ENCODE data around the gene MYBPC3.
A peak's percentile ranks its signal among the peaks of the same experiment; 100 is the strongest.

The MYBPC3 gene

DNA sequence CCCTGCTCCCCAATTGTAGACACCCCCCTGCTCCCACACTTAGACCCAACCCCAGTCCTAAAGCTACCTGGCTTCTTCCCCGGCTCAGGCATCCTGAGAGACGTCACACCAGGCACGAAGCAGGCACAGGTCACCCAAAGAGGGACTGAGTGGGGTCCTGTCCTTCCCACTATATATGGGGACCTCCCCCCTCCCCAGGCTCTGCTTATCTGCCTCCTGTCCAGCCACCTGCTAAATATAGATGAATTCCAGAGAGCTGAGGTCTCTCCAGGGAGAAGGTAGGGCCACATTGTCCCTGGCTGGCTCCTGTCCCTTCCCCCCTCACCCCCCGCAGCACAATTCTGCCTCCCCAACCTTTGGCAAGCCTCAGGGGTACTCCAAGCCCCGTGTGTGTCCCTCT is at the start of gene MYBPC3:
Gene MYBPC3, minus strand, starts transcription at position 147 of the 400 bp plus-strand sequence. Its CDS starts 55 bp downstream, at position 92.
- DNase-seq (ENCODE audit: low read depth, low spot score), result no peak

DNA sequence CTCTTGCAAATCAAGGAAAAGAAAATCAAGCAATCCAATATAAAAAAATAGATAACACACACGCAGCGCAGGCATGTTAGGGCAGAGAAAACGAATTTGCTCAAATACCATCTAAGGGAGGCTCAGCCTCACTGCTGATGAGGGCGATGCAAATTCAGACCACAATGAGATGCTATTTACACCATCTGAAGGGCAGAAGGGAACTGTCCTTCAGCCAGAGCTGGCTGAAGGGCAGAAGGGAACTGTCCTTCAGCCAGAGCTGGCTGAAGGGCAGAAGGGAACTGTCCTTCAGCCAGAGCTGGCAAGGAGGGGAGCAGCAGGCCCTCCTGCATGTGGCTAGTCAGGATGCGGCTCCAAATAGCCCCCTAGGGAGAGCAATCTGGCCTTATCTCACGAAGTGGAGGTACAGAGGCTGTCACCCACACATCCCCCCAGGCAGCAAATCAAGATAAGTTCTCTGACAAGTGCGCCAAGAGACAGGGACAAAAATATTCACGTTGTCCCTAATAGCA is 48.3 kb upstream of the MYBPC3 start:
- no peak for DNase-seq (ENCODE audit: low read depth, low spot score)

DNA sequence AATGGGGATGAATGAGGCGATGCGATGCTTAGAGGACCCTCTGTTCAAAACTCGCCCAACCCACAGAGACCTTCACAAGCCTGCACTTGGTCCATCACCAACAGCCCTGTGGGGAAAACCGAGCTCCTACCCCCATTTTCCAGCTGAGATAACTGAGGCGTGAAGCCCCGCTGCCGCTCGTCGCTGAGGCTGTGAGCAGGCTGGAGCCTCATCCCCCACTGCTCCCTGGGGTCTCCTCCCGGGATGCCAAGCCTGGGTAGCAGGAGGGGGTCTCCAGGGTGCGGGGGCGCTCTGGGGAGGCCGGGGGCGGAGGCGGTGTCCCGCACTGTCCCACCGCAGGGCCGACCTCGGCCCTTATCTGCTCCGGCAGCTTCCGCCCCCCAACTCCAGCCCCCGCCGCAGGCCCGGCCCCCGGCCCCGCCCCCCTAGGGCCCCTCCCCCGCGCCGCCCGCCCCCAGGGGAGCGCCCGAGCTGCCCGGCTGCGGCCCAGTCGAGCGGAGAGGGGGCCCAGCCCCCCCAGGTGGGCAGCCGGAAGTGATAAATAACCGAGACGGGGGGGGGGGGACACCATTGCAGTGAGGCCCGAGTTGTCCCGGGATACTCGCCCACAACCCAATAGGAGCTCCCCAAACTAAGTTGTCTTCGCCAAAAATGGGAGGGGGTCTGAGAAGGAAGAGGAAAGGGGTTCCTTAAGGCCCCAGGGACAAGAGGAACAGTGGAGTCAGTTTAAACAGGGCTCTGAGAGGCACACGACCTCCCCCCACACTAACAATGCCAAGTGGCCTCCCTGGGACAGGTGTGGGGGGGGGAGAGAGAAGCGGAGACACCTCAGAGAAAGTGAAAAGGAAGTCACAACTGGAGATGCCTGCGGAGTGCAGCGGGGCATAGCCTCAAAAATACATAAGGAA is 47.6 kb upstream of the MYBPC3 start:
- no peak for DNase-seq (ENCODE audit: low read depth, low spot score)

DNA sequence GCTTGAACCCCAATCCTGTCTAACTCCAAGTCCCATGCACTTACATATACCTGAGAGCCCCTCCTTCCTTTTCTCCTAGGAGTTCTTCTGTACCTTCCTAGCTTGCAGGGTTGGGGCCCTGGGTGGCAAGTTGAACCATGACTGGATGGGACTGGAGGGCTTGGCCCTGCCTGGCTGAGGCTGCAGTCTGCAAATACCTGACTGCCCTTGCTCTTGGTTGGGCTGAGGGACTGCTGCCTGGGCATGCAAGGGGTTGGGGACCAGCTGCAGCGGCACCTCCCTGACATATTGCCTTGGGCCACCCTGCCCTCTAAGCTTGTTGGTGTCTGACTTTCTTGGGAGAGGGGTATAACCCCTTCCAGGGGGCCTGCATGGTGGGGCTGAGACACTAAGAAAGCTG is 46.0 kb upstream of the MYBPC3 start:
- DNase-seq (ENCODE audit: low read depth, low spot score), result no peak

DNA sequence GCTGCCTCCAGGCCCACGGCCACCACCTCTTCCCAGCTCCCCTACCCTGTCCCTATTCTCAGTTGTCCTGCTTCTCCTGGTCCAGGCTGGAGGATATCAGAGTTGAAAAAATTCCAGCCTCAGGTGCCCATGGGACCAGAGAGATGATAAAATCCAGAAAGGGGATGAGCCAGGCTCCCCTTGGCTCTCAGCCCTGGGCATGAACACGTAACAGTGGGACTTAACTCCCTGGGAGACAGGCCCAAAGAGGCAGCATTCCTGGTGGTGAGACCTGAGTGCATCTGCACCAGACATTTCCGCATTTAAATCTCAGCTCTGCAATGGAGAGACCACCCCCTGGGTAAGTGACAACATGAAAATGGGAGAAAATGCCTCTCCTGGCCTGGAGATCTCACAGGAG is 45.5 kb upstream of the MYBPC3 start:
- DNase-seq (ENCODE audit: low read depth, low spot score), result no peak

DNA sequence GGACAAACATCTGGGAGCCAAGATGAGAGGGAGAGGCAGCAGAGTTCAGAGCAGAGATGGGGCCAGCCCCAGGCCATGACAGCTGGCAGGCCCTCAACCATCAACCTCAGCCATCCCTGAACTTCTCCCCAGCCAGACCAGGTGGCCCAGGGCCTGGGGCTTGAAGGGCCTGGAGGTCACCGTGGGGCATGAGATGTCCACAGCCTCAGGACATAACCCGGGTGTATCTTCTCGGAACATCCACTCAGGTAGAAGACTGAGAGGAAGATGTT is 43.5 kb upstream of the MYBPC3 start:
- DNase-seq (ENCODE audit: low read depth, low spot score), result no peak

DNA sequence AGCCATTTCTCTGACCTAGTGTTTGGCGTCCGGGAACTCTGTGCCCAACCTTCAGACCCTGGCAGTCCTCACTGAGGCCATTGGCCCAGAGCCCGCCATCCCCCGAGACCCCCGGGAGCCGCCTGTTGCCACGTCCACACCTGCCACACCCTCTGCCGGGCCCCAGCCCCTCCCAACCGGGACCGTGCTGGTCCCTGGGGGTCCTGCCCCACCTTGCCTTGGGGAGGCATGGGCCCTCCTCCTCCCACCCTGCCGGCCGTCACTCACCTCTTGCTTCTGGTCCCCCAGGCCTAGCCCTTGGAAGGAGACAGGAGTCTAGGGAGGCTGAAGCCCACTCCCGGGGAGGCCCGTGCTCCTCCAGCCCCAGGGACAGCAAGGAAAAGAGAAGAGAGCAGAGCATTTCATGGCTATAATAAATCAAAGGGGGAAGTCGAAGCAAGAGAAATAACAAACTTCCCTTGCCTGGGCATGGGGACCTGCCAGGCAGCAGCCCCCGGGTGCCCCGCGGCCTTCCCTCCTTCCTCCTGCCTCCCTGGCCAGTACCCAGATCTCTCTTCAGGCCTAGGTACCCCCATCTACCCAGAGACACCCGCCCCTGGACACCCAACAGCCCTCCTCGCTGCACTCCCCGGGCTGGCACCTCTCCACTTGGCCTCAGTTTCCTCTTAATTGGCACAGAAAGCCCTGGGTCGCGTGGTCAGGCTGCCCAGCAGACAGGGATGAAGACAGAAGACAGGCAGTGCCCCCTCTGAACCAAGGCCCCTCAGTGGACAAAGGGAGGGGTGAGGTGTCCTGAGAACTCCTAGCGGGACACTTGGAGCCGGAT is 42.9 kb upstream of the MYBPC3 start:
- no peak for DNase-seq (ENCODE audit: low read depth, low spot score)

DNA sequence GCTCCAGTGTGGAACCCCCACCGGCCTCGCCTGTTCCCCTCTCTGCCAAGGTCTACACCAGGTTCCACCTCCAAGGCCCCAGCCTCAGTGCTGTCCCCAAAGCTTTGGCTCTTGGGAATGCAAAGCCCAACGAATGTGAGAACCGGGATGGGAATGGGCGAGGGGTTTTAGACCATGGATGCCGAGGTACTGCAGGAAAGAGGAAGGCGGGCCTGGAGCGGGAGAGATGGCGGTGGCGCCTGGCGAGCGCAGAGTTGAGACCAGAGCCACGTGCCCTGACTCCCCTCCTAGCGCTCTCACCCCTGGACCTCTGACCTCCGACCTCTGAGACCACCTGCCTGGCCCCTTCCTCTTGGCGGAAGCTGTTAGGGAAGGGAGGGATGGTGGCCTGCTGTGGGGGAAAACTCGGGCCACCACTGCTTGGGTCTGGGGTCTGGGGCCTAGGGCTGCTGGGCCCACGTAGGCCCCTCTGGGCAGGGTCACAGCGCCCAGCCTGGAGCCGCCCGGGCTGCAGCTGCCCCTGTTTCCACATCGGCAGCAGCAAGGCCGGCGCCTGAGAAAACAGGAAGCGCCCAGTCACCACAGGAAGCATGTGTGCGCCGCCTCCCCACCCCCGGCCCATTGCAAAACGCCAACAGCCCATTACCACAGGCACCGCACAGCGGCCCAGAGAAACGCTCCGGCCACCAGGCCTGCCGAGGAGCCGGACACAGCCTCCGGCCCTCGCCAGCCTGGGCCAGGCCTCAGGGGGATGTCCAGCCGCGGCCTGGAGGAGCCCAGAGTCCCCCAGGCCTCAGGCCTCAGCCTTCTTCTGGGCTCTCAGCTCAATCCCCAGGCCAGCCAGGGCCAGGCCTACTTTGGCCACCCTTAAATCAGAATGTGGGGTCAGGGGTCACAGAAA is 42.1 kb upstream of the MYBPC3 start:
- peak; percentile 23 for DNase-seq (ENCODE audit: low read depth, low spot score)

DNA sequence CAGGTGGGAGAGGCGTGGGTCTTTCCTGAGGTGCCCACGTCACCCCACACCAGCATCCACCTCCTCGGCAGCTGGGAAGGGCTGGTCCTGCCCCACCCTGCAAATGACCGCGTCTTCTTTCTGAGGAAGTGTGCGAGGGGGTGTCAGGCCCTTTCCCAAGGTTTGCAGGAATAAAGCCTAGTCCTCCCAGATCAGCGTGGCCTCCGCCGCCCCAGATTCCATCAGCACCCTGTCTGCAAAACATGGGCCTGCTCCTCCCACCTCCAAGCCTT is 41.5 kb upstream of the MYBPC3 start:
- no peak for DNase-seq (ENCODE audit: low read depth, low spot score)

DNA sequence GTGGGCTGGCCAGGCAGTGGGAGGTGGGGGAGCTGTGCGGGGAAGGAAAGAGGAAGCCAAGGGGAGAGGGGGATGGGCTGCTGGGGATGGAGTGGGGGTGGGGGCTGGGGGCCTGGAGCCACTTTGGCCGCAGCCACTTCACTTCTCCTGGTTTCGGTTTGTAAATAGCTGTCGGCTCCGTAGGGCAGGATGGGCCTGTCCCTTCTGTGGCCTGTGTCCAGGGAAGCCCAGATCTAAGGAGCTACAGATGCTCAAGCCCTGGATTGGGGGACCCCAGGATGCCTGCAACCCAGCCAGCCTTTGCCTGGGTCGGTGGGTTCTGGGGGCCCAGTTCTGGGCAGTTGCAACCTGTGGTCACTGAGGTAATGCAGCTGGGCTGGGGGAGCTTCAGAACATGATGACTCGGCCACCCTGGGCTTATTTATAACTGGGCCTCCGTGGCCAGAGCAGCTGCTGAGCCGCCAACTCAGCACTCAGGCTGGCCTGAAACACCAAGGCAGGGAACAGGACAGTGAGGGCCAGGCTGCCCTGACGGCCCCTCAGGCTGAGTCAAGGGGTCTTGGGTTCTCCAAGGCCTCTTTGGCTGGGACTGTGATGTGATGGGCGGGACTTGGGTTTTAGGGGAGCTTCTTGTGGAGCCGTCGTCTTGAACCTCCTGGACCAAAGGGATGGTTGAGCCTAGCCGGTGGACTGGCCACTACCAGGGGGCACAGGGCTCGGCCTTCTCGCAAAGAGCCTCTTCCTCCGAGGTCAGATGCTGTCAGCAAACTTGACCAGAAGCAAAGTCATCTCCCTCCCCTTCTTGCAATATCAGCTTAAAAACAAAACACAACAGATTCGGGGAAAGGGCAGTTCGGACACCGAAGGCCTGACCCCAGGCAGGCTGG is 40.9 kb upstream of the MYBPC3 start:
- DNase-seq (ENCODE audit: low read depth, low spot score), result no peak

DNA sequence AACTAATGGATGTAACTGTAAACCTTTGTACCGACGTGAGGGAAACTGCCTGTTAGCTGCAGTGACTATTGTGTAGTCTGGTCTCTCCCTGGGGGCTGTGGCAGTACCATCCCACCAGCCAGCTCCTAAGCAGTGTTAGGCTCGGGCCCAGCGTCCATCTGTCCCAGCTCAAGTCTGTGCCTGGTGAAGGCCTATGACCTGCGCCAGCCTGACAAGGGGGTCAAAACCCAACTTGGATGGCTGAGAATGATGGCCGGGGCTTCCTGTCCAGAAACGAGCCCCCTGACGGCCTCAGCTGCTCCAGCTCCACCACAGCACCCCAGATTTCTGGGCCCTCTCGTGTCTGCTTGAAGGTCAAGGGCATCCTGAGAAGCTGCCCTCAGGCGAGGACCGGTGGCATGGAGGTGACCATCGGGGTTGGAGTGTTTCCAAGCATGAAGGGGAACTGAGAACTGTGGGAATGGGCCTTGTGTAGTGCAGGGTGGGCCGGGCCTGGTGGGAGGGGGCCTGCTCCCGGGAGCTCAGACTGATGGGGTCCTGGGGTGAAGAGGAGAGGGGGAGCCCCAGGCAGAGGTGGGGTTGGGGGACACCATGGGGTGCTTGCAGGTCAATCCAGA is 40.2 kb upstream of the MYBPC3 start:
- no peak for DNase-seq (ENCODE audit: low read depth, low spot score)

DNA sequence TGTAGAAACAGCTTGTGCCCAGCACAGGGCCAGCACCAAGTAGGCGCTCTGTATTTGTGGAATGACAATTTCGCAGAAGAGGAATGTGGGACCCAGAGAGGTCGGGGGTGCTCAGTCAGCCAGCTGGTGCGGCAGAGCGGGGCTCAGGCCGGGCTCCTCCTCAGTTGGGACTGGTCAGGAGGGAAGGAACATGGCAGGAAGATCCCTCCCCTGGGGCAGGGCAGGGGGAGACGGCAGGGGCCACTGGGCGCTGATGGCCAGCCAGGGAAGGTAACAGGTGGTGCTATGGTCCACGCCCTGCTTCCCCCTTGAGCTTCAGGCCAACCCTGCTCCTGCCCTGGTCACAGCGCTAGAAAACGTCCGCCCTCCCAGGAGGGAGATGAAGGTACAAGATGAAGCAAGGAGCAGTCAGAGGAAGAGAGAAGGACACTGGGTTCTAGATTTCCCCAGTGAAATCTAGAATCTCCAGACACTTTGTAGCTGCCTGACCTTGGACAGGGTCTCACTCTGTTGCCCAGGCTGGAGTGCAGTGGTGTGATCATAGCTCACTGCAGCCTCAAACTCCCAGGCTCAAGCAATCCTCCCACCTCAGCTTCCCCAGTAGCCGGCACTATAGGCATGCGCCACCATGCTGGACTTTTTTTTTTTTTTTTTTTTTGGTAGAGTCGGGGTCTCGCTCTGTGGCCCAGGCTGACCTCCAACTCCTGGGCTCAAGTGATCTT is 39.4 kb upstream of the MYBPC3 start:
- no peak for DNase-seq (ENCODE audit: low read depth, low spot score)

DNA sequence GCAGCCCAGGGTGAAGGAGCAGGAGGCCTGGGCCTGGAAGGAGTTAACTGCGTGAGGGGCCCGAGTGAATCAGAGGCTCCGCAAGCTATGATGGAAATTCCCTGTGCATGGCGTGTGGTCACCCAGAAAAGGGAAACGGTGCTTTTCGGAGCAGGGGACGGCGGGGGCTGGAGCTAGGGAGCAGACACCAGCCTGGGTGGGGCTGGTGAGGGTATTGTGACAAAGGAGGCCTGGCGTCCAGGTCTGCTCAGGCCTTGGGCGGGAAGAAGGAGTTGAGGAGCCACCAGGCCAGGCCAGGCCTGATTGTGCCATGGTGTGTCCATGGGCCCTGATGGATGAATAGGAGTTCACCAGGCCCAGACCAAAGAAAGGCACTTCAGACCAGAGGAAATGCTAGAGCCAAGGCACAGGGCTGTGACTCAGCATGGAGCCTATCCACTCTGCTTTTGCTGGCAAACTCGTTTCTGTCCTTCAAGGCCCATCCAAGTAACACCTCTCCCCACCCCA is 38.6 kb upstream of the MYBPC3 start:
- DNase-seq (ENCODE audit: low read depth, low spot score), result no peak

DNA sequence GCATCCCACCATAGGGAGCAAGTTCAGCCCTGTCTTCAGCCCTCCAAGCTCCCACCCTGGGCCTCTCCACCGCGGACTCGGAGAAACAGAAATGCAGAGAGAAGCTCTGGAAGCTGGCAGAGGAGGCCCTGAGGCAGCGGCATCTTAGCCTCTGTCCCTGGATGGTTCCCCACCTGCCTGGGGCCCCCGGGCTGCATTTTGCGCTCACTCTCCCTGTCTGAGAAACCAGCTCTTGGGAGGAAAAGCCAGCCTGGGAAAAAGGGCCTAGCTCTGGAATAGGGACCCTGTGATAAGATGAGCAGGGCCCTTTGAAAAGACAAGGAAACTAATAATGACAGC is 37.9 kb upstream of the MYBPC3 start:
- DNase-seq (ENCODE audit: low read depth, low spot score), result no peak

DNA sequence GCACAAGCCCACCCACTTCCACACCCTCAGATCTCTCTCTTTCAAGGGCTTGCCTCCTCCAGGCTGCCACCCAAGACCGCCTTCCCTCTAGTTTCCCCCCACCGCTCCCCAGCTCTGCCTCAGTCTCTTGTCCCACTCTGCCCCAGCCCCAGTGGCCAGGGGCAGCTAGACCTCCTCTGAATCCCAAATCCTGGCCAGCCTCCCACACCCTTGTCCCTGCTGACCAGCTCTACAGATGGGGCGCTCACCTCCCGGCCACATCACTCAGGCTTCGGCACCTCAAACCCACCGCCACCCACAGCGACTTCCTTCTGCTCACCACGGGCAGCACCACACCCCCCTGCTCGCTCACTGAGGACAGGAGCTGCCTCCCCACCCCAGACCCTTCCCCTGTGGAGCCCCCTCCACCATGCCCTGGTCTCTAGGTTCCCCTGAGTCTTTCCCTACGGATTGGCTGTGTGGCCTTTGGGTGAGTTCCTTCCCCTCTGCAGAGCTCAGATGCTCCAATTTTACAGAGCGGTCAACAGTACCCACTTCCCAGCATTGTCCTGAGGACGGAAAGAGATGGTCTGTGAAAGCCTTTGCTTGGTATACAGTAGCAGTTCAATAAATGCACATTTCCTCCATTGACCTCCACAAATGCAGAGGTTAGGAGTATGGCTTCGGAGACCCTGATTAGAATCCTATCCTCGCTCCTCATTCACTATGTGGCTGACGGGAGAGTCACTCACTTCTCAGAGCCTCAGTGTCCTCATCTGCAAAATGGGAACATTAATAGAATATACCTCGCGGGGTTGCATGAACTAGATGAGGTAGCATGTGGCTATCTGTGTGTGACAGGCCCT is 37.3 kb upstream of the MYBPC3 start:
- DNase-seq (ENCODE audit: low read depth, low spot score), result no peak

DNA sequence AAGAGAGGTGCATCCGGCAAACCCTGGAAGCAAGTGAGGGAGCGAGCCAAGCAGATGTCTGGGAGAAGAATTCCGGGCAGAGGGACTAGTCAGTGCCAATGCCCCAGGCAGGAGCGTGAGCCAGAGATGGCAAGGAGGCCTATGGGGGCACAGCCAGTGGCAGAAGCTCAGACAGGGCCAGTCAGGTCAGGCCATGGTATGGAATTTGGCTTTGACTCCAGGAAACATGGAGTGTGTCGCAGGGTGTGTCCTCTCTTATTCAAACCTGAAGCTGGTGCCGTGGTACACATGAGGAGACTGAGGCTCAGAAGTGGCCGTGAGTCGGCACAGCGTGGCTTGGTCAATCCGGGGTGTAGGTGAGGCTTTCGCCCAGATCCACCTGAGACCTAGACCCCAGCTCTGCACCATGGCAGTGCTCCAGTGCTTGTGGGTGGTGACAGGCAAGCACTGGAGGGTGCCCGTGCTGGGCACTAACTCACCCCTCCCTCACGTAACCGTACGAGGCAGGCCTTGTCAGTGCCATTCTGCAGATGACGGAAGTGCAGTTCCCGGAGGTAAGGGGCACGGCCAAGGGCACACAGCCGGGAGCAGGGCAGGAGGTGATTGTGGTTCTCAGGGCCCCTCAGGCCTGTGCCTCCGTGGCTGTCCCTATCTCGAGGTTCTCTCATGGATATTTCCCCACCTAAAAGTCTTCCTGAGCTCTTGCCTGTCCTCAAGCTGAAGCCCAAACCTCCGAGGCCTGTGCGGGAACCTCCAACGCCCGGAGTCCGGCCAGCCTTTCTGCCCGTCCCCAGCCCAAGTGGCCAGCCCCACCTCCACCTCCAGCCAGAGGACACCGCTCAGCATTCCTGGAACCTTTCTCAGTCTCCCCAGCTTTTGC is 36.4 kb upstream of the MYBPC3 start:
- DNase-seq (ENCODE audit: low read depth, low spot score), result no peak

DNA sequence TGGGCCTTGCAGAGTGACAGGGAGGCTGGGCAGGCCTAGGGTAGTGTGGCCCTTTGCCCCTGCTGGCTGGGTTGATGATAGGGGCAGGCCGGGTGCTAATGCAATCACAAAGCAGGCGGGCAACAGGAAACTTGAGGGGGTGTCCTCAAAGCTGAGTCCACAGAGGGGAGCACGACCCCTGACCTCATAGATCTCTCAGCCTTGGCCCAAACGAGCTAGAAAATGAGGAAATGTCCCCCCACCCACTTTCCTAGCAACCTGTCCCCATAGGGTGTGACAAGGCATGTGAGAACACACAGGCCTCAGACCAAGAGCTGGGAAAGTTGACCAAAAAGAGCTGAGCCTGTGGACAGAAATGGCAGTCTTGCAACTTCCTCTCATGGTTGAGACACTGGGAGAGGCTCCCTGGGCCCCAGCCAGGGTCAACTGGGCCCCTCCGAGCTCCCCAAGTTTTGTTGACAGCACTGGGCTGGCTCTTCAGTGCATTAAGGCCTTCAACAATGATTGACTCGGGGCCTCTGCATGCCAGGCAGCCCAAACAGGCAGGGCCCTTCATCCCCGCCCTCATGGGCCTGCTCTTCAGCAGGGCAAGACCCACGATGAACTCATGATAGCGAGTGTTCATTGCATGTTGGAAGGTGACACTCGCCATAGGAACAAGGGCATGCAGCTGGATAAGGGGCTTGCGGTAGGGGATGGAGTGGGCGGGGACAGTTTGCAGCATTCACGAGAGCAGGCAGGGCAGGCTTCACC is 35.6 kb upstream of the MYBPC3 start:
- DNase-seq (ENCODE audit: low read depth, low spot score), result no peak
